A549 (cell line): ENCODE results near the gene DDX49. TPM values are rescaled to one million over a fixed set of nuclear protein-coding genes. Genes with fewer than 3 reads are reported as not detected.

Experiments
- ATAC-seq, 2 experiments: fragments of 200-7000 bp in 1 of 2; fragments of >200 bp in 1 of 2; cut with Nextera tagmentation in 1 of 2; cut with Tn5 transposase in 1 of 2; 3 replicates each; pipeline versions ENCODE4 v1.8.0 to v1.9.1; 2018 to 2020; ENCODE audit warnings: mild to moderate bottlenecking in 1 of 2, moderate library complexity in 1 of 2
- CTCF ChIA-PET: fragments of 300-600 bp; sonication (Branson Sonifier 250); formaldehyde crosslinking; extraction: SDS; loops from one replicate; lab custom pipeline; 2021; ENCODE audit warnings: antibody characterized with exemption, inconsistent platforms; lab: Yijun Ruan, JAX
- POLR2A ChIA-PET: fragments of 350-600 bp; formaldehyde crosslinking; extraction: SDS; loops from one replicate; lab custom pipeline; 2021; ENCODE audit warnings: antibody characterized with exemption, inconsistent platforms; lab: Yijun Ruan, JAX
- DNase-seq, 2 experiments: peaks; one replicate each; pipeline versions ENCODE4 v3.0.0 to v3.0.0-alpha.2; 2011 to 2016; ENCODE audit warnings: low read depth in 1 of 2, low spot score in 1 of 2
- FAIRE-seq: peaks from 2 replicates; lab custom pipeline; 2011; peaks lifted over from hg19 to GRCh38; lab: Jason Lieb, UNC
- H3K27ac ChIP-seq, 2 experiments: fragments of >200 bp; sonication (Bioruptor Twin); formaldehyde crosslinking; 3 replicates each; pipeline ENCODE4 v1.5.1; 2016 to 2017
- H3K4me1 ChIP-seq: fragments of >200 bp; sonication (Bioruptor Twin); formaldehyde crosslinking; 3 replicates; pipeline ENCODE4 v1.6.1; 2016
- H3K4me2 ChIP-seq: fragments of >200 bp; sonication (Bioruptor Twin); formaldehyde crosslinking; 3 replicates; pipeline ENCODE4 v1.6.1; 2016
- H3K4me3 ChIP-seq: fragments of >200 bp; sonication (Bioruptor Twin); formaldehyde crosslinking; 3 replicates; pipeline ENCODE4 v1.5.1; 2016
- H3K9me3 ChIP-seq: fragments of >200 bp; sonication (Bioruptor Twin); formaldehyde crosslinking; 3 replicates; pipeline ENCODE4 v1.6.1; 2016
- ATOH8 ChIP-seq: fragments of 250-450 bp; sonication (Bioruptor Pico); IDR thresholded peaks from 2 replicates; pipeline ENCODE4 v1.5.0; 2020; ENCODE audit warnings: low read depth, mild to moderate bottlenecking, moderate library complexity
- ESRRA ChIP-seq: fragments of 150-350 bp; IDR thresholded peaks from 2 replicates; pipeline ENCODE4 v1.6.1; 2014; ENCODE audit warnings: mild to moderate bottlenecking, low read length, borderline replicate concordance
- FOSL2 ChIP-seq, 2 experiments: fragments of 450-650 bp in 1 of 2; fragments of >200 bp in 1 of 2; sonication (Bioruptor Twin) in 1 of 2; formaldehyde crosslinking; IDR thresholded peaks; 2 replicates each; pipeline versions ENCODE4 v1.5.0 to v1.6.1; 2016 to 2020; ENCODE audit warnings: mild to moderate bottlenecking in 1 of 2, moderate library complexity in 1 of 2
- HOXB13 ChIP-seq: fragments of 250-450 bp; sonication (Bioruptor Pico); IDR thresholded peaks from 2 replicates; pipeline ENCODE4 v1.5.0; 2020; ENCODE audit warnings: low read depth, mild to moderate bottlenecking, moderate library complexity
- KDM5A ChIP-seq: fragments of 200-600 bp; sonication (generic); IDR thresholded peaks from 2 replicates; pipeline ENCODE4 v1.6.1; 2016; ENCODE audit warnings: antibody characterized with exemption, mild to moderate bottlenecking
- SMC3 ChIP-seq: fragments of >200 bp; sonication (Bioruptor Twin); formaldehyde crosslinking; IDR thresholded peaks from 3 replicates; pipeline ENCODE4 v1.6.1; 2018; ENCODE audit warnings: inconsistent platforms
- TP53 ChIP-seq: fragments of 250-450 bp; sonication (Bioruptor Pico); IDR thresholded peaks from 2 replicates; pipeline ENCODE4 v1.5.0; 2021; ENCODE audit warnings: mild to moderate bottlenecking, moderate library complexity
- ZC3H11A ChIP-seq: fragments of 450-650 bp; IDR thresholded peaks from 2 replicates; pipeline ENCODE4 v1.6.1; 2014; ENCODE audit warnings: antibody characterized with exemption, mild to moderate bottlenecking
- ZSCAN20 ChIP-seq: fragments of 250-450 bp; sonication (Bioruptor Pico); IDR thresholded peaks from 2 replicates; pipeline ENCODE4 v1.8.0; 2022; ENCODE audit warnings: mild to moderate bottlenecking, moderate library complexity
- WGBS: methylation state at CpG from one replicate; pipeline ENCODE4 v1.1.6; 2017; ENCODE audit errors: missing lambda C conversion rate; 5-methylcytosine and 5-hydroxymethylcytosine counted together
- polyA plus RNA-seq, 4 experiments: library from polyadenylated mRNA; depleted of rRNA in 3 of 4; stranded (reverse); fragments of >200 nt; fragmentation: RNase III in 1 of 4; extraction: RNeasy Plus Mini Kit Qiagen cat#74134 plus additional on column Dnase treatment in 1 of 4; gene quantifications; 2 replicates in 3 of 4; 3 replicates in 1 of 4; pipeline ENCODE4 v1.2.3, GENCODE V29; 2011 to 2017
- TF ChIP-seq, protein P1 (sequence below): fragments of 250-450 bp; sonication (Bioruptor Pico); IDR thresholded peaks from 2 replicates; pipeline ENCODE4 v1.5.0; 2021; ENCODE audit warnings: mild to moderate bottlenecking, moderate library complexity, borderline replicate concordance
- TF ChIP-seq, protein P2 (sequence below): fragments of >200 bp; sonication (Bioruptor Twin); formaldehyde crosslinking; IDR thresholded peaks from 2 replicates; pipeline ENCODE4 v1.6.1; 2016
- TF ChIP-seq, protein P3 (sequence below): fragments of 200-600 bp; sonication (generic); IDR thresholded peaks from 2 replicates; pipeline ENCODE4 v1.6.1; 2016; ENCODE audit warnings: antibody characterized with exemption, mild to moderate bottlenecking, moderate library complexity
- TF ChIP-seq, protein P4 (sequence below): IDR thresholded peaks from 2 replicates; pipeline ENCODE4 v1.6.1; 2012

DDX49 gene
- polyA plus RNA-seq, 2 of the 4 experiments (the other 2 are of a cell fraction): 23.4 to 31.5 TPM

DNA sequence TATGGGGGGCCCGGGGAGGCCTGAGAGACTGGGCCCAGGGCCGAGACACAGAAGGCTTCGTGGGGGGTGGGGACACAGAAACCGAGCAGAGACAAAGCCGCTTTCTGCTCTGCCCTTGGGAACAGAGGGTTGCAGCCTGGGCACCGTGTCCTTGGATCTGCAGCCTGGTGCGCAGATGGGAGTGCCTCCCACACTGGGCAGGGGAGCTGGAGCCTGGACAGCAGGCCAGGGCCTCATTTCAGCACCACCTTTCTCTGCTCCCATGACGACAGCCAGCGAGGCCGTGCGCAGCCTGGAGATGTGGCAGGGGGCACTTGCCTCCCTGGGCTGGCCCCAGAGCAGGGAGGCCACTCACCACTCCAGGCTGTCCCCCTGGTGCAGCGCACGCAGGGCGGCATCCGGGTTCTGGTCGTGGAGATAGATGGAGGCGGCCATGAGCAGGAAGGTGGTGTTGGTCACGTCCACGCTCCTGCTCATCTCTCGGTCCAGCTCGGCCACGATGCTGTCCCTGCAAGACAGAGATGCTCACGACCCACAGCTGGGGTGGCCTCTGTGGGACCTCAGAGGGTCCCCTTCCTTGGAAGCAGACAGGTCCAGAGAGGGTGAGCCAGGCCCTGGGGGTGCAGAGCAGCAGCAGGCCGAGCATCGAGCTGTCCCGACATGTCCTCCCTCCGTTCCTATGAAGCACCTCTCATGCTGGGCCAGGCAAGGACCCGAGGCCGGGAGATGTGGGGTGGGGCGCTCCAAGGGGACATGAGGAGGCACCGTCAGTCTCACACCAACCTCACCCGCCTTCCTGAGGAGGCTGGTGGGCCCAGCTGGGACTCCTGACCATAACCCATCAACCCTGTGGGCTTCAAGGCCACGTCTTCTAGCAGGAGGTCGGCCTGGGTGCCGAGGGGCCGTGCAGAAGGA lies 12.7 kb upstream of the DDX49 start:
- FAIRE-seq (no peak), DNase-seq (no peak), ATAC-seq (no peak)
- WGBS: 92% methylated on average over 14 of the region's 36 CpGs
- Histone ChIP-seq H3K4me2 (no peak overlapping the region), H3K27ac (no peak overlapping the region), H3K9me3 (no peaks in the 10 kb centered on the region), H3K4me1 (no peaks in the 10 kb centered on the region), H3K4me3 (no peak overlapping the region)
- ChIA-PET CTCF (interaction anchor here (0.9 to 1.9 kb wide), 3 partner anchors 12 to 14 kb away, joined by 3 to 13 read pairs (median 4); partner anchors contain the start of gene CERS1), POLR2A (no interaction called here)
- TF ChIP-seq ZSCAN20: no peak
- TF ChIP-seq, protein P1, sequence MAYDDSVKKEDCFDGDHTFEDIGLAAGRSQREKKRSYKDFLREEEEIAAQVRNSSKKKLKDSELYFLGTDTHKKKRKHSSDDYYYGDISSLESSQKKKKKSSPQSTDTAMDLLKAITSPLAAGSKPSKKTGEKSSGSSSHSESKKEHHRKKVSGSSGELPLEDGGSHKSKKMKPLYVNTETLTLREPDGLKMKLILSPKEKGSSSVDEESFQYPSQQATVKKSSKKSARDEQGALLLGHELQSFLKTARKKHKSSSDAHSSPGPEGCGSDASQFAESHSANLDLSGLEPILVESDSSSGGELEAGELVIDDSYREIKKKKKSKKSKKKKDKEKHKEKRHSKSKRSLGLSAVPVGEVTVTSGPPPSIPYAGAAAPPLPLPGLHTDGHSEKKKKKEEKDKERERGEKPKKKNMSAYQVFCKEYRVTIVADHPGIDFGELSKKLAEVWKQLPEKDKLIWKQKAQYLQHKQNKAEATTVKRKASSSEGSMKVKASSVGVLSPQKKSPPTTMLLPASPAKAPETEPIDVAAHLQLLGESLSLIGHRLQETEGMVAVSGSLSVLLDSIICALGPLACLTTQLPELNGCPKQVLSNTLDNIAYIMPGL (CRISPR knock-in tag): no peak
- TF ChIP-seq, protein P2, sequence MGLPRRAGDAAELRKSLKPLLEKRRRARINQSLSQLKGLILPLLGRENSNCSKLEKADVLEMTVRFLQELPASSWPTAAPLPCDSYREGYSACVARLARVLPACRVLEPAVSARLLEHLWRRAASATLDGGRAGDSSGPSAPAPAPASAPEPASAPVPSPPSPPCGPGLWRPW: no peak
- no peak for TF ChIP-seq HOXB13 (CRISPR knock-in tag)
- TF ChIP-seq TP53 (CRISPR knock-in tag): no peak
- no peak for TF ChIP-seq SMC3
- TF ChIP-seq, protein P3, sequence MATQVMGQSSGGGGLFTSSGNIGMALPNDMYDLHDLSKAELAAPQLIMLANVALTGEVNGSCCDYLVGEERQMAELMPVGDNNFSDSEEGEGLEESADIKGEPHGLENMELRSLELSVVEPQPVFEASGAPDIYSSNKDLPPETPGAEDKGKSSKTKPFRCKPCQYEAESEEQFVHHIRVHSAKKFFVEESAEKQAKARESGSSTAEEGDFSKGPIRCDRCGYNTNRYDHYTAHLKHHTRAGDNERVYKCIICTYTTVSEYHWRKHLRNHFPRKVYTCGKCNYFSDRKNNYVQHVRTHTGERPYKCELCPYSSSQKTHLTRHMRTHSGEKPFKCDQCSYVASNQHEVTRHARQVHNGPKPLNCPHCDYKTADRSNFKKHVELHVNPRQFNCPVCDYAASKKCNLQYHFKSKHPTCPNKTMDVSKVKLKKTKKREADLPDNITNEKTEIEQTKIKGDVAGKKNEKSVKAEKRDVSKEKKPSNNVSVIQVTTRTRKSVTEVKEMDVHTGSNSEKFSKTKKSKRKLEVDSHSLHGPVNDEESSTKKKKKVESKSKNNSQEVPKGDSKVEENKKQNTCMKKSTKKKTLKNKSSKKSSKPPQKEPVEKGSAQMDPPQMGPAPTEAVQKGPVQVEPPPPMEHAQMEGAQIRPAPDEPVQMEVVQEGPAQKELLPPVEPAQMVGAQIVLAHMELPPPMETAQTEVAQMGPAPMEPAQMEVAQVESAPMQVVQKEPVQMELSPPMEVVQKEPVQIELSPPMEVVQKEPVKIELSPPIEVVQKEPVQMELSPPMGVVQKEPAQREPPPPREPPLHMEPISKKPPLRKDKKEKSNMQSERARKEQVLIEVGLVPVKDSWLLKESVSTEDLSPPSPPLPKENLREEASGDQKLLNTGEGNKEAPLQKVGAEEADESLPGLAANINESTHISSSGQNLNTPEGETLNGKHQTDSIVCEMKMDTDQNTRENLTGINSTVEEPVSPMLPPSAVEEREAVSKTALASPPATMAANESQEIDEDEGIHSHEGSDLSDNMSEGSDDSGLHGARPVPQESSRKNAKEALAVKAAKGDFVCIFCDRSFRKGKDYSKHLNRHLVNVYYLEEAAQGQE: no peak

GRCh38 chr19:18908917-18909619 lies 10.4 kb upstream of the DDX49 start:
- CTCF ChIA-PET: interaction anchor here (0.7 to 2.8 kb wide), 4 partner anchors 10 to 78 kb away, joined by 3 to 9 read pairs (median 3); partner anchors contain the start of genes CERS1 and COPE
- no peak overlapping the region for H3K4me3 ChIP-seq
- no peaks in the 10 kb centered on the region for H3K9me3 ChIP-seq
- H3K27ac ChIP-seq: no peak overlapping the region
- no peaks in the 10 kb centered on the region for H3K4me1 ChIP-seq
- ATAC-seq (no peak), FAIRE-seq (no peak)
- 89% methylated on average over 14 of the region's 17 CpGs for WGBS
- POLR2A ChIA-PET: interaction anchor here (0.5 kb wide), 1 partner anchor 8 kb away, joined by 3 read pairs; no protein-coding TSS in a partner anchor
- TF ChIP-seq FOSL2 (IDR thresholded peaks at IDR 0.05): no peak
- no peak for TF ChIP-seq FOSL2 (CRISPR knock-in tag; IDR thresholded peaks at IDR 0.05)
- no peak for TF ChIP-seq KDM5A
- TF ChIP-seq ZC3H11A: no peak
- no peak for TF ChIP-seq ESRRA
- TF ChIP-seq, protein P4, sequence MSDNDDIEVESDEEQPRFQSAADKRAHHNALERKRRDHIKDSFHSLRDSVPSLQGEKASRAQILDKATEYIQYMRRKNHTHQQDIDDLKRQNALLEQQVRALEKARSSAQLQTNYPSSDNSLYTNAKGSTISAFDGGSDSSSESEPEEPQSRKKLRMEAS: no peak
- TF ChIP-seq ATOH8 (CRISPR knock-in tag): no peak
- no peak for TF ChIP-seq SMC3
- TF ChIP-seq, all 56 proteins: peak for 0
- H3K4me2 ChIP-seq: no peak overlapping the region
- no peak for DNase-seq
